Measurements from ENCODE around the gene PROM1.

The PROM1 gene

GRCh38 chr4:16109256-16109655 is 25.4 kb upstream of the PROM1 start:
- DNase-seq, result no peak

GRCh38 chr4:16106956-16107355 is 23.1 kb upstream of the PROM1 start:
- no peak for DNase-seq

GRCh38 chr4:16104520-16104919 is 20.7 kb upstream of the PROM1 start:
- no peak for DNase-seq

GRCh38 chr4:16102356-16102755 is 18.5 kb upstream of the PROM1 start:
- no peak for DNase-seq

- DNase-seq, result no peak
Measured at GRCh38 chr4:16100833-16101232, 17.0 kb upstream of the PROM1 start.

GRCh38 chr4:16092682-16093319 is 9.0 kb upstream of the PROM1 start:
- DNase-seq, result no peak

GRCh38 chr4:16090096-16090705 is 6.4 kb upstream of the PROM1 start:
- no peak for DNase-seq

GRCh38 chr4:16089156-16089555 is 5.3 kb upstream of the PROM1 start:
- no peak for DNase-seq

- no peak for DNase-seq
Measured at GRCh38 chr4:16088601-16089000, 4.8 kb upstream of the PROM1 start.

GRCh38 chr4:16085822-16086221 is 2.0 kb upstream of the PROM1 start:
- no peak for DNase-seq

- no peak for DNase-seq
Measured at GRCh38 chr4:16082426-16083240, 1.2 kb downstream of the PROM1 start.

GRCh38 chr4:16082041-16082425 is 1.8 kb downstream of the PROM1 start:
- no peak for DNase-seq

GRCh38 chr4:16079046-16079445 is 4.8 kb downstream of the PROM1 start:
- no peak for DNase-seq

GRCh38 chr4:16078195-16078760 is 5.5 kb downstream of the PROM1 start:
- no peak for DNase-seq

GRCh38 chr4:16077786-16078185 is 6.0 kb downstream of the PROM1 start:
- no peak for DNase-seq

- no peak for DNase-seq
Measured at GRCh38 chr4:16075975-16076757, 7.7 kb downstream of the PROM1 start.

GRCh38 chr4:16075061-16075460 is 8.8 kb downstream of the PROM1 start:
- no peak for DNase-seq

- no peak for DNase-seq
Measured at GRCh38 chr4:16072168-16072567, 11.7 kb downstream of the PROM1 start.

- no peak for DNase-seq
Measured at GRCh38 chr4:16070203-16070602, 13.6 kb downstream of the PROM1 start.

- no peak for DNase-seq
Measured at GRCh38 chr4:16067515-16067914, 16.3 kb downstream of the PROM1 start.

GRCh38 chr4:16066586-16067128 is 17.2 kb downstream of the PROM1 start:
- no peak for DNase-seq

- DNase-seq, result no peak
Measured at GRCh38 chr4:16065066-16065465, 18.8 kb downstream of the PROM1 start.

GRCh38 chr4:16062601-16063000 is 21.2 kb downstream of the PROM1 start:
- DNase-seq, result no peak
